ENCODE measurements around the gene MYBPC2. TPM values are rescaled to one million over a fixed set of nuclear protein-coding genes. Genes with fewer than 3 reads are reported as not detected.

MYBPC2 gene
- total RNA-seq, 1 donor from 2014 or later: 0.08 TPM

- ATAC-seq: no peak
Observed at GRCh38 chr19:50410109-50410508, 22.6 kb upstream of the MYBPC2 start.

- no peak for ATAC-seq
Observed at GRCh38 chr19:50412419-50412818, 20.3 kb upstream of the MYBPC2 start.

- no peak for ATAC-seq
Observed at GRCh38 chr19:50413096-50413495, 19.6 kb upstream of the MYBPC2 start.

GRCh38 chr19:50413531-50413930, 19.2 kb upstream of the MYBPC2 start:
- no peak for ATAC-seq

GRCh38 chr19:50414864-50415660, 17.6 kb upstream of the MYBPC2 start:
- peak; percentile 62 for ATAC-seq

- ATAC-seq: peak; percentile 55
Observed at GRCh38 chr19:50415661-50416033, 17.0 kb upstream of the MYBPC2 start.

- peak; percentile 5 for ATAC-seq
Observed at GRCh38 chr19:50416034-50416977, 16.4 kb upstream of the MYBPC2 start.

GRCh38 chr19:50417111-50418081, 15.3 kb upstream of the MYBPC2 start:
- ATAC-seq: no peak

- ATAC-seq: no peak
Observed at GRCh38 chr19:50418176-50419021, 14.3 kb upstream of the MYBPC2 start, which contains the start of gene SPIB. TSS of gene SPIB (plus strand) at chr19:50418938. CDS start at chr19:50418963, 25 bp downstream.

- no peak for ATAC-seq
Observed at GRCh38 chr19:50419022-50419579, 13.6 kb upstream of the MYBPC2 start.

GRCh38 chr19:50419580-50420035, 13.1 kb upstream of the MYBPC2 start:
- no peak for ATAC-seq

- no peak for ATAC-seq
Observed at GRCh38 chr19:50420127-50420526, 12.6 kb upstream of the MYBPC2 start.

GRCh38 chr19:50420808-50421207, 11.9 kb upstream of the MYBPC2 start:
- no peak for ATAC-seq

- peak; percentile 9 for ATAC-seq
Observed at GRCh38 chr19:50422397-50423278, 10.1 kb upstream of the MYBPC2 start.

GRCh38 chr19:50423279-50424113, 9.2 kb upstream of the MYBPC2 start:
- ATAC-seq: no peak

GRCh38 chr19:50425581-50425980, 7.1 kb upstream of the MYBPC2 start:
- ATAC-seq: no peak

GRCh38 chr19:50427318-50427925, 5.3 kb upstream of the MYBPC2 start:
- no peak for ATAC-seq

GRCh38 chr19:50427997-50428425, 4.7 kb upstream of the MYBPC2 start:
- peak; percentile 50 for ATAC-seq

All from esophagus mucosa (tissue), 1 donor.